Activated CD8-positive, alpha-beta memory T cell treated with anti-CD3 and anti-CD28 coated beads for 48 hours (primary cell): ENCODE data around the gene EN1.
A peak's percentile ranks its signal among the peaks of the same experiment; 100 is the strongest.

Experiments used
- DNase-seq, 3 experiments: peaks; one replicate each; pipeline ENCODE4 v3.0.0-alpha.2; 2020; ENCODE audit warnings: low read depth in 2 of 3, low spot score in 2 of 3

EN1 gene

DNA sequence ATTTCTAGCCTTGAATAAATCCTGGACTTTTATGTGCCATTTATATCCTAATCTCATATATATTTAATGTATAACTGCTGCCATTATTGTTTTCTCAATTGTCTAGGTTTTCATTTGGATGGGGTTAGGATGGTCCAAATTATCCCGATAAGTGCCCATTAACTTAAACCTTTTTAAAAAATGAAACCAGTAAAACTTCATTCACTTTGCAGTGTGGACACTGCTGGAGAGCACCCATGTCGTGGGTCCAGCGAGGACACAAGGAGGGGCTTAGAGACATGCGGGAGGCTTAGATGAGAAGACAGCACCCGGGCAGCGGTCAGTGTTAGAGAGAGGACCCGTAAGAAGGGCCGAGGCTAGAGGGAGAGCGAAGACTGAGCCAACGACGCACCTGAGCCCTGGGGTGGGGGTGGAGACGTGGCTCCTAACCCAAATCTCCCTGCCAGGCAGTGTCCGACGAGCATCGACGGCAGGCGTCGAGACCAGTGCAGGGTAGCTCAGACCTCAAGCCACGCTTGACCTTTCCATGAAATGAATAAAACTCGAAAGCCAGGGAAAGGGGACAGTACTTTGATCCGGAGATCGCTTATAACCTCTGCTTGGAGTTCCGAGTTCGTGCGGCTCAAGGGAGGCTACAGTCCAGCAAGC lies 9.0 kb upstream of the EN1 start:
- no peak for DNase-seq

DNA sequence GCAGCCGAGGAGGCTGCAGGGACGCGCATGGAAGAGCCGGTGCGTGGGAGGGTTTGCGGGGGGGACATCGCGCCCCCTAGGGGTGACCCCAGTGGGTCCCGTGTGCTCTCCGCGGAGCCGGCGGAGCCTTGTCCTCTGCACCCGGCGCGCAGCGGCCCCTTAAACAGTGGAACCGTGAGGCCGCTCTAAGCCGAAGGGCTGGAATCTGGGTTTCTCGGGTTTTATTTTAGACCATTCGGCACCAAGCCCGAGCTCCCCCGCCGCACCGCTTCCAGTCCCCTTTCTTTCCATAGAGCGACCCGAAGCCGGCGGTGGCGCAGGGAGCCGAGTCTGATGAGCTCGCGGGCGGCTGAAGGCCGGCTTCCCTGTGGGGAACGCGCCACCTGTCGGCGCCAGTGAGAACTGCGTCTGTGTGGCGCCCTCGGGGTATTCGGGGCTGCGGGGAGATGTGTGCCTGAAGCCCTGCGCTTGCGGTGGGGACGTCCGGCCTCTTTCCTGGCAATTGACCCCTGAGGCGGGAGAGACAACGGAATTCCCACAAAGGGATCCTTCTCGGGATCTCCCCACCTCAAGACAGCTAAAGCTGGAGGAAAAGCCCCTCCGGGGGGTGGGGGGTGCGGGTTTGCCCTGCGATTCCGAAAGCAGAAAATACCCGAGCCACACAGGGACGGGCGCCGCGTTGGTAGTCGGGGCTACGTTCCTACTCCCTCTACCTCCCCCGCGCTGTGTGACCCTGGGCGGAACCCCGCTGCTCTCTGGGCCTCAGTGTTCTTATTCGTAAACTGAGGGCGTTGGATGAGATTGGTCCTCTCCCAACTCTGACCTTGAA lies 8.2 kb upstream of the EN1 start:
- DNase-seq, result peak; percentile 65 to 89 (median 81)

DNA sequence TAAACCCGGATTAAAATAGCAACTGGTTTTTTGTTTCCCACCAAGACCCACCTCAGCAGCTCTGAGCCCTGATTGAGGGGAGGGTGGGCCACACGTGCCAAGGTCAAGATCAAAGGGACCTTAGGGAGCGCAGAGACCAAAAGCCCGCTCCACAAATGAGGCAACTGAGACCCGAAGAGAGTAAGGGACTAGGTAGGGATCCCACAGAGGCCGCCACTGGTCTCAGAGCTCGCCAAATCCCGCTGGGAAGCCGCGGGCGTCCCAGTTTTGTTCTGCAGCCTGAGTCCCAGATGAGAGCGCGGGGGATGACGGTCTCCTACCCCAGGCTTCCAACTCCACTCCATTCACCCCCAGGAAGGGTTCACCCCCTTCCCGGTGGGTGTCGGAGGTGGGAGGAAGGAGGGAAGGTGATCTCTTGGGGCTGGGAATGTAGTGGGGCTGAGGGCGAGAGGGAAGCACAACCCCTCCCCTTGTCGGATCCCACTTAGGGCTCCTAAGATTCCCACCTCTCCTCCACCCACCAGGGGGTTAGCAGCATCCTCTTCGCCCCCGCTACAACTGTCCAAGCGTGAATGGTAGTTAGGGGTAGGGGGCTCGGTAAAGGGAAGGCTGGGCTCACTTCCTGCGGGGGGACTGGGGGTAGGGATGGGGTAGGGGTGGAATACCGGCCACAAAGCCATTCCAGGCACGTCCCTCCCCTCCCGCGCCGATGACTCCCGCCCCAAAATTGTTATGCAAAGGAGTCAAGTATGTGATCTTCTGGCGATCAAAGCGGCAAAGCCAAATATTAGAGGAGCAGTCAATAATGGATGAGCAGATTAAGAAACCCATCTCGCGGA lies 7.3 kb upstream of the EN1 start:
- no peak for DNase-seq

DNA sequence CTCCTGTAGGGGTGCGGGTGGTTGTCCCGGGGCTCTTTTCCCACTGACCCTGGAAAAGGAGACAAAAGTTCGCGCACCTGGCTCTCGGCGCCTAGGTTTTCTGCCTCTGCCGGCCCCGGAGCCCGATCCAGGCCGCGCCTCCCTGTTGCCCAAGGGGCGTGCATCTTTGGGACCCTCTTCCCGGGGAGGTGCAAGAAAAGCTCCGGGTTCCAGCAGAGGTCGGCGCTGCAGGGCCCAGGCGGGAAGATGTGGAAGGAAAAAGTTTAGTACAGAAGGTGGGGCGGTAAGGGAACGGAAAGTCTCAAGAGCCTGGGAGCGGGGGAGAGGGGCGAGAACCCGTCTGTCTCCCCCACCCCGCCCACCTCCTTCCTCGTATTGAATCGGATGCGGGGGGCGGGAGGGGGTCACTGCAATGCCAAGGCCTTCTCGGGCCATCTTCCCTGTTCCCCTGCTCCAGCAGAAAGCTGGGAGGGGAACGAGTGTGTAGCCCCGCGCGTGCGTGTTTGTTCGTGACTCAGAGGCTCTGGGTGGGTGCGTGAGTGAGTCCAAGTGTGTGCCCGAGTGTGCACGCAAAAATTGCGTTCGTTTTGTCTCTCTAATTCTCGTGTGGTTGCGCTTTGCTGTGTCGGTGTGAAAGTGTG lies 6.3 kb upstream of the EN1 start:
- no peak for DNase-seq

DNA sequence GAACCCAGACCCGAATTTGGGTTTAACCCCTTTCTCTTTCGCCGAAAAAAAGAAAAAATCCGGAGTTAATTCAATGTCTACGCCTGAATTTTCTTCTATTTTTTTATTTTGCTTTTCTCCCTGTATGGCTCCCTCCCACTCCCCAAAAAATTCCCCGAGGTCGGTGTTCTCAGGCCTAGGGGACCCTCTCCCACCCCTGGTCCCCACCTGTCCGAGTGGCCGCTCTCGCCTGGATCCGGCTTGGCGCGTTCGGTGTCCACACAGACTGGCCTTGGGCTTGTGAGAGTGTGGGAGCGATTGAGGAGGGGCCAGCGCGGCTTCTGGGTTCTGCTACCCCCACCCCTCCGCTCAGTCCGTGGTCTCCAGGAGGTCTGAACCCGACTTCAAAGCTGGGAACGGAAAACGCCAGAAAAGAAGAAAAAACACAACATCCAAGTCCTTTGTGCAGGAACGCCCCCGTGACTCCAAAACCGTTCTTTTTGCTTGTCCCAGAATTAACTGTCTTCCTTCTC lies 5.7 kb upstream of the EN1 start:
- DNase-seq, result no peak

DNA sequence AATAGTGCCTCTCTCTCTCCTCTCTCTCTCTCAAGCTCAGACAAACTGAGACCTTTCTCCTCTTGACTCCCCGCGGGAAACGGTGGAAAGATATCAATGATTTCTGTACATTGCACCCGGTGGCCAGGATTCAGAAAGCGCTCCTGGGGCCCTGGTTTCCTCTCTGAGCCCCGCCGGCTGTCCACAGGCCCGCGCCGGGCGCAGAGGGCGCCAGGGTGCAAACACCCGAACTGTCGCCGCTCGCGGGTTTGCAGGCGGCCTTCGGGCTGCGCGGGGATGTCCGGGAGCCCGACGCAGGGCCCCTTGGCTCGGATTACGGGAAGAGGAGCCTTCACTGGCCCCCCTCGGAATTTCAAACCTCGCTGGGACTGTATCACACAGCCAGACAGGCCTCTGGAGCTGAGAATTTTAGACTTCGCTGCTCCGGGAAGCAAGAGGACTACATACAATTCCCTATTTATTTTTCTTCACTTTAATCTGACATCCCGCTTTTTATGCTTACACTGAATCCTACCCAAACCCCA lies 5.2 kb upstream of the EN1 start:
- no peak for DNase-seq

DNA sequence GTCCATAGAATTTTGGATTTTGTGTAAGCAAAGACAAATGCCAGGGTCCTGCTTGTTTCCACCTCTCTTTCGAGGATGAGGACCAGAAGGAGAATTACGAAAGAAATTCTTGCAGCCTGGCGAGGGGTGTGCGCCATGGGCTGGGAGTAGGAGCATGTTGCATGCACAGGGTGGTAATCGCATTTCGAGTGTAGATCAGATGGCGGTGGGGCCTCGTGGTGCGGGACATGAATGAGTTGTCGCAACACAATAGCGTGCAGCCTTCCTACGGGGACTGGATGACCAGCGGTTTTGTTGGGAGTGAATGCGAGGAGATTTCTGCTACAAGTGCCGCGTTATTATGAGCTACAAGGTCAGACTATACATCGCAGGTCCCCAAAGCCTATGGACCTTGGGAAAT lies 4.2 kb upstream of the EN1 start:
- no peak for DNase-seq

DNA sequence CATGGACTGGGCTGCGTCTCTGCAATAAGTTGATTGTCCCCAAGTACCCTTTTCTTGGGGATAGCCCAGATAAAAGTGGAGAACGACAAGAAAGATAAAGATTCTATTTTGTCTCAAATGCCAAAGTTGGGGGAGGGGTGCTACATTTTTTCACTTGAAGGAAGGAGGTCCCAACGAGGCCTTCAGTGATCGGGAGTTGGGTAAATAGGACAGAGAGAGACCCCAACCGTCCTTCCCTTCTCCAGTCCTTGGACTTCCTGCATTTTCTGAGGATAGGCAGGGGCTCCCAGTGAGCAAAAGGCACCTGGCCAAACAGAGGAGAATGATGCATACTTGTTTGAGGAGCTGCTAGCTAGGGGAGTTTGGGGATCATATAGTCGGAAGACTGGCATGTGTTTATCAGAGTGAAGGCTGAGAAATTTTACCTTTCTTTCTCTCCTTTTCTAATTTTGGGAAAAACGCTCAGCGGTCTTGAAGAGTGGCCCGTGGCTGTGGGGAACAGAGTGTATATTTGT lies 3.5 kb upstream of the EN1 start:
- no peak for DNase-seq

DNA sequence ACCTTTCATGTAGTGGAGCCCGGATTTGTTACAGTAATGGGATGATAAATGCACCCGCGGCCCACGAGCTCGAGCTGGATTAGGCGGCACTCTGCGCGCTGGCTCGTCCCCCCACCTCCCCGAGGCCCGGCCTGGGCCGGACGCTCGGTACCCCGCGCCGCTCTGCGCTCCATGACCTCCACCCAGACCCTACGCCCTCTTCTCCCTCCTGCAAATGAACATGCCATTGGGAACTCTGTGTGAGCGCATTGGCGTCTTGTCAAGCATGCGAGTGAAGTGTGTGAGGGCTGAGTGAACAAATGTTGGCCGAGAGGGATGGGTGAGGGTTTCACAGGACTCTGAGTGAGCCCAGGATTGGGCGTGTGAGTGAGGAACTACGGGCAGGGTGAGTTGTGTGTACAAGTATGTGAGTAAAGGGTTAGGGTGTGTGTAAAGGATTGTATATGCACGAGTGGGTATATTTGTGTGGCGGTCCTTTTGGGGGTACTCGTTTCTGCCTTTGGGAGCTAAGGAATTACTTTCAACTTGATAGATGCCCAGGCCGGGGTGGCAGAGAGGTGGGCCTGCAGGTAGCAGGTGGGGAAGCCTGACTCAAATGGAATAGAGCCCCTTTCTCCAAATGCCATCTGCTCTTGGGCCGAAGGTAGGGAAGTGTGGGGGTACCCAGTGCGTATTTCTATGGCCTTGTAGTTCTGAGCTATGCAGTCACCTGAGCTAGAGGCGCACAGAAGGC lies 2.9 kb upstream of the EN1 start:
- no peak for DNase-seq

DNA sequence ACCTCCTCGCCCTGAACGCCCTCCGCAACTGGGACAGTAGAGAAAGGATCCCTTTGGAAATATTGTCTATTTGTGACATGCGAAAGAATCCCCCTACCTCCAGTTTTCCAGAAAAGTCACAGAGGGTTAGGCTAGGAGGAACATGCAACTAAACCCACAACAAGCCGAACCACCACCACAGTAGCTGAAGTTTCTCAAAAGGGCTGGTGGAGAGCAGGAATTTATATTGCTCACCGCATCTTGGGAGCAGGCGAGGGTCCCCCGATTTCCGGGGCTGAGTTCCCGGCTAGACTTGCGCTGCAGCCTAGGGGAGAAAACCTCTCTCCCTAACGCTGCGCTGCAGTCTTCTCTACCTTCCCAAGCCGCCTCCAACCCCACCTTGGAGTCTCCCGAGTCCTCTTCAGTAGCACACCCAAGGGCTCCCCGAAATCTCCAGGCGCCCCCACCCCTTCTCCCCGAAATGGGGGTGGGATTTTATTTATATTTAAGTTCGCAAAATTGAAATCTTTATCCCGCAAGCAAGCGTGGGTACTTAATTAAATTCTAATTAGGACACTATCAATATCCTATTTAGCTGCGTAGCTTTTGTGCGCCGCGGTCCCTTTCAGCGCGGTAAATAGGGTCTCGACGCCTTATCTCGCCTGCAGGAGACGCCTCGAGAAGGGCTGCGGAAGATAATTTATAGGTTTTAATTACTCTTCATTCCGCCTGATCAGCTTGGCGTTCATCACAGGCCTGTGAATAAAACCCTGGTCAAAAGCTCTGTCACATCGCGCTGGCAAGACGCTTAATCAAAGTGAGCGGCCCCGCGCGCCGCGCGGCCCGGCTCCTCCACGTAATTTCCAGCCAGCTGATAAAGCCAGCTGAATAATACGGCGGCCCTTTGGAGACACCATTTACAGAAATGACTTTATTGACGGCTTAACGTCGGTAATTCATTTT lies 2.0 kb upstream of the EN1 start:
- DNase-seq, result no peak

DNA sequence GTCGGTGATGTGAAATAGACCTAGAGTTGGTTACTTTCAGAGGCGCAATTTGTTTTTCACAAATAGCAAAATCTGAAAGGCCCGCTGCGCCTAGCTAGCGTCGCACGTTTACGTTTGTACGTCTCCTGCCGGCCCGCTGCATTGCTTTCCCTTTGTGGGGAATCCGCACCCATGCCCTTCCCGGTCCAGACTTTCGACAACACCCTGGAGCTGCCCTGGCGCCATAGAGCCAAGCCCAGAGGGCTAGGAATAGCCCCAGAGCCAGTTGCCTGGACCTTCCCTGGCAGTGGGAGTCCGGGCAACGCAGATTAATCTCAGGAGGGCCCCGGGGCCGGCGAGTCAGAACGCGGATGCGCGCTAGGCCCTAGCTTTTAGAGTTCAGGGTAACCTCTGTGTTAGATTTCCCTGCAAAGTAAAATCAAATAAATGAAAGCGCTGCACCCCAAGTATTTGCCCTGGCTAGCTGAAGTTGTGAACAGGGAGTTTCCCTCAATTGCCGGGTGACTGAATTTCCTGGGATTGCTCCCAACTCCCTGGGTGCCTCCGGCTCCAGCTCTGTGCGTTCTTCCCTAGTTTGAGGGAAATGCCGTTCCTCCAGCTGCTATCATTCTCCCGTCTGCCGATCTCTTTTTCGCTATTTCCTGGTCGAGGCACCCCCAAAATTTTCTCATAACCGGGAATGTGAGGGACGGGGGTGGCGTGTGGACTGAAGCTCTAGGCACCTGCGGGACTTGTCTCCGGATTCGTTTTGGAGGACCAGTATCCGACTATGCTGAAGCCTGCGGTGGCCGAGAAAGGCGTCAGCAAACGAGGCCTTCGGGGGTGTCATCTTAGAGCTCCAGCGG lies 1.2 kb upstream of the EN1 start:
- no peak for DNase-seq

DNA sequence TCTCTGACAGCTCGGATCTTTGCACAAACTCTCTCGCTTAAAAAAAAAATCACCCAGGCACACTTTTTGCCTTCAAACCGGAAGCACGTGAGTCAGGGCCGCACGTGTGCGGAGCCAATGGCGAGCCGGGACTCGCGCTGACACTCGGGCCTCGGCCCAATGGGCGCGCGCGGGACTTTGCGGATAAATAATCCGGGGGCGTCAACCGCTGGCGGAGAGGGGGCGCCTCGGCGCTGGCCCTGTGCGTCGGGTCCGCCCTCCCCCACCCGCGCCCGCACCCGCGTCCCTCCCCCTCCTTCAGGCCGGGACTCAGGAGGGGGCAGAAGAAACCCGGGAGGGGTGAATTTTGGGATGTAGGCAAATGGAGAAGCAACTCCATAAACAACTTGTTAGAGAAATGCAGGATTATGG lies 319 bp upstream of the EN1 start:
- no peak for DNase-seq

DNA sequence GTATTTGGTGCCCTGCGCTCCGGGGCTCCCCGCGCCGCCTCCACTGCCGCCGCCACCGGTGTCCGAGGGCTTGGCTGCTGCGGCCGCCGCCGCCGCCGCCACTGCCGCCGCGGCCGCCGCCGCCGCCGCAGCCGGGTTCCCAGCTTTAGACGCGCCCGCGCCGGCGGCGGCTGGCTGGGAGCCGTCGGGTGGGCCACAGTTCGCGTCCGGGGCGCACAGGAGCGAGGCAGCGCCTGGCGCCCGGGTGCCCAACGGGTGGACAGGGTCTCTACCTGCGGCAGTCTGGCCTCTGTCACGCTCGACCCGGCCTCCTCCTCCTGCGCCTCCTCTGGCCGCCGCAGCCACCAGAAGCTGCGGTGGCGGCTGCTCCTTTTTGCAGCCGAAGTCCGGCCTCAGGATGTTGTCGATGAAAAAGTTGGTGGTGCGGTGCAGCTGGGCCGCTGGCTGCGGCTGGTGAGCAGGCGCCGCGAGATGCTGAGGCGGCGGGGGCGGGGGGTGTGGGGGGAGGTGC lies 951 bp downstream of the EN1 start:
- no peak for DNase-seq

DNA sequence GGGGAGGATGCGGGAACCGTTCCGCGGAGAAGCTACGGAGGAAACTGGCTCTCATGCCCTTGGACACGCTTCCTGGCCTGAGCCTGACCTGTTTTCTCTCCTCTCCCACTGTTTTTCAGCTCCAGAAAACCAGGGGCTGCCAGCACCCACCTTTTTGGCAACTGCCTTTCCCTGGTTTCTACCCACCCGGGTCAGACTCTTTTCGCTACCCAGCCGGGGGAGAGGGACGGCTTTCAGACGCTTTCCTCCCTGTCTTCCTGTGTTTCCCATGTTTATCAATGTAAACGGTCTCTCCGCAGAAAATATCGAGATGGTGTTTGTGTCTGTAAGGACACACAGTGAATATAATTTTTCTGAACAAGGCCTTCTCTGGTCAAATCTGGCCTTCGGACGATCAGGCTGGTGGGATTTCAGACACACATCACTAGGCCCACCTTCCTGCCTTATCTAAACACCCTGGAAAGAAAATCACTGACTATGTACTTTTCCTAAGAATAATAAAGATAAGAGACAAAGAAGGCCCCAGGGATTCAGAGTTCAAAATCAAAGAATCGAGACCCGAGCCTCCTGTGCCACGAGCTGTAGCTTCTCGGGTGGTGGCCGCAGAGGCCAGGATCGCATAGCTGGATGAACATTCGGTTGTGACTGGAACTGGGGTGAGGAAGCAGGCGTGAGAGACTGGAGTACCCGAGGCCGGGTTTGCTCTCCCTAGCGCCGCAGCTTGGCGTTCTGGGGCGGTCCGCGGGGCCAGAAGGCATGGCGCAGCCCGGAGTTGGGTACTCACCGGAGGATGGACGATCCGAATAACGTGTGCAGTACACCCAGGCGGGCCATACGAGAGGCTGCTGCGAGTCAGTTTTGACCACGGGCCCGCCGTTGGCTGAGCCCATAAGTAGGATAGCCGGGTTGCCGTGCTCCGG lies 1.7 kb downstream of the EN1 start:
- no peak for DNase-seq

DNA sequence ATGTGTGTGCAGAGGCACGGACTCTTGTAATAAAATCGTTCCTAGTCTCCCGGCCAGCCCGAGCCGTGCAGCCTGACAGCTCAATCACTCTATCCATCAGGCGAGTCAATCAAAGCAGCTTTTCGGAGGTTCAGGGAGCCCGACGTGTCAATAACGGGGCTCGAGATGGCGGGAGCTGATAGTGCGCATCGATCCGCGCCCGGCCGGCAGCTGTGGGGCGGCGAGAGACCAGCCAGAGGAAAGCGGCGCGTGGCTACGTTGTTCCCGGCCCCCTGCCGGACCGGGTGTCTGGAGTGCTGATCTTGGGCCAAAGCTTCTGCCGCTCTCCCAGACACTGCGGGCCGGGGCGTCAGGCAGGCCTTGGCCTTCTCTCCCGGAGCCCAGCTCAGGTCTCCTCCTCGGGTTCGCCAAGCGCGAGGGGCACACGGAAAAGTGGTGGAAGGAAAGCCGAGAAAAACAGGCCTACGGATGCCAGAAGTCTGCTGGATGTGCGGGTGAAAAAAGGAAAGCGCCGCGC lies 2.4 kb downstream of the EN1 start:
- no peak for DNase-seq

DNA sequence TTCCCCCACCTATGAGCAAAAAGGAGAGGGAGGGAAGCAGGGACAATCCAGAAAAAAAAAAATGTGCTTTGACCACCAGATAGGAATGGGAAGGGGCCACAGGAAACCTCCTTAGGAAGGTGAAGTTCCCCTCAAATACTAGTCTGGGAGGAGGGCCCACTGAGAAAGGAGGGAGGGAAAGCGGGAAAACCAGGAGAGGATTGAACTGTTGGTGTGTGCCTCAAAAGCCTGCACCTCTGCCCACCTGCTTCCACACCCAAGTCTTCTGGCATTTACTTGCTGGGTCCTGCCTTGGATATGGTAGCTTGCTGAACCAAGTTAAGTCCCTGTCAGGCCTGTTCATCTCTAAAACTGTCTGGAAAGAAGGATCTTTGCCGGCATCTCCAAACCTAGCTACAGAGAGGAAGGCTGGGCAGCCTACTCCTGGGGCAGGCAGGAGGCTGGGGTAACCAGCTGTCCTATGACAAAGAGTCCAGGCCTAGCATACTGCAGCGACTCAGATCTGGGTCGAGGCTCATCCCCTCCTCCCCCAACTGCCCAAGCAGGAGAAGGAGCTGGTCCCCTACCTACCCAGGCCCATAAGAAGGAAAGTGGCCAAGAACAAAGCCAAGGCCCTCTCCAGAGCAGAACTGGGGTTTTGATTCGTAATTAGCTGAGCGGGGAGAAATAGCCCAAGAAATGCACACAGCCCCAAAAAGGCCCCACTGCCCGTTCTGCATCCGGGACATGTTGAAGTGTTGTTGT lies 3.0 kb downstream of the EN1 start:
- no peak for DNase-seq
